HEK293T (cell line): ENCODE measurements around the gene IGSF21.

Experiments
- CTCF ChIA-PET: fragments of 350-600 bp; formaldehyde crosslinking; extraction: SDS; loops from one replicate; lab custom pipeline; 2021; ENCODE audit warnings: antibody characterized with exemption, inconsistent platforms; lab: Yijun Ruan, JAX
- POLR2A ChIA-PET: fragments of 350-600 bp; formaldehyde crosslinking; extraction: SDS; loops from one replicate; lab custom pipeline; 2020; ENCODE audit warnings: antibody characterized with exemption, inconsistent platforms; lab: Yijun Ruan, JAX
- DNase-seq: peaks from one replicate; pipeline ENCODE4 v3.0.0; 2012; ENCODE audit warnings: mixed read lengths; ENCODE audit errors: extremely low spot score
- ARNT ChIP-seq: fragments of 450-650 bp; IDR thresholded peaks from 2 replicates; pipeline ENCODE4 v1.6.1; 2017; ENCODE audit warnings: mild to moderate bottlenecking
- BHLHE40 ChIP-seq: fragments of 450-650 bp; IDR thresholded peaks from 2 replicates; pipeline ENCODE4 v1.6.1; 2016; ENCODE audit warnings: mild to moderate bottlenecking, moderate library complexity, borderline replicate concordance
- CTBP1 ChIP-seq: fragments of 450-650 bp; IDR thresholded peaks from 2 replicates; pipeline ENCODE4 v1.6.1; 2016; ENCODE audit warnings: borderline replicate concordance
- ELF4 ChIP-seq: fragments of 450-650 bp; IDR thresholded peaks from 2 replicates; pipeline ENCODE4 v1.6.1; 2017; ENCODE audit warnings: antibody characterized with exemption
- FOXA1 ChIP-seq: fragments of 450-650 bp; IDR thresholded peaks from 2 replicates; pipeline ENCODE4 v1.6.1; 2016; ENCODE audit warnings: mild to moderate bottlenecking
- FOXK2 ChIP-seq: fragments of 450-650 bp; IDR thresholded peaks from 2 replicates; pipeline ENCODE4 v1.6.1; 2016; ENCODE audit warnings: mild to moderate bottlenecking
- FOXM1 ChIP-seq: fragments of 450-650 bp; IDR thresholded peaks from 2 replicates; pipeline ENCODE4 v1.6.1; 2017; ENCODE audit warnings: mild to moderate bottlenecking, borderline replicate concordance
- HDGF ChIP-seq: fragments of 450-650 bp; IDR thresholded peaks from 2 replicates; pipeline ENCODE4 v1.6.1; 2017; ENCODE audit warnings: antibody characterized with exemption, borderline replicate concordance
- L3MBTL2 ChIP-seq: fragments of 450-650 bp; conservative IDR thresholded peaks from 2 replicates; pipeline ENCODE4 v1.6.1; 2016; ENCODE audit warnings: mild to moderate bottlenecking
- LEF1 ChIP-seq: fragments of 450-650 bp; IDR thresholded peaks from 2 replicates; pipeline ENCODE4 v1.6.1; 2017; ENCODE audit warnings: mild to moderate bottlenecking, borderline replicate concordance
- NFRKB ChIP-seq: fragments of 450-650 bp; IDR thresholded peaks from 2 replicates; pipeline ENCODE4 v1.6.1; 2016; ENCODE audit warnings: mild to moderate bottlenecking, moderate library complexity
- PKNOX1 ChIP-seq: fragments of 450-650 bp; IDR thresholded peaks from 2 replicates; pipeline ENCODE4 v1.6.1; 2016
- SP1 ChIP-seq: fragments of 450-650 bp; IDR thresholded peaks from 2 replicates; pipeline ENCODE4 v1.6.1; 2017
- SUZ12 ChIP-seq: fragments of 450-650 bp; IDR thresholded peaks from 2 replicates; pipeline ENCODE4 v1.6.1; 2016; ENCODE audit warnings: mild to moderate bottlenecking
- TARDBP ChIP-seq: fragments of 450-650 bp; IDR thresholded peaks from 2 replicates; pipeline ENCODE4 v1.6.1; 2016
- ZNF384 ChIP-seq: fragments of 450-650 bp; IDR thresholded peaks from 2 replicates; pipeline ENCODE4 v1.6.1; 2016

Gene IGSF21

GRCh38 chr1:18151436-18152122, 44.0 kb downstream of the IGSF21 start:
- no peak for DNase-seq
- TF ChIP-seq L3MBTL2 = no peak
- TF ChIP-seq FOXK2 = no peak
- TF ChIP-seq CTBP1 = no peak
- TF ChIP-seq LEF1 = no peak
- no peak for TF ChIP-seq ZNF384
- TF ChIP-seq FOXA1 = no peak
- TF ChIP-seq SP1 = no peak
- no peak for TF ChIP-seq BHLHE40
- no peak for TF ChIP-seq PKNOX1
- no peak for TF ChIP-seq SUZ12
- ChIA-PET CTCF (no interaction called here), POLR2A (no interaction called here)

- ChIA-PET CTCF (no interaction called here), POLR2A (no interaction called here)
Observed at GRCh38 chr1:18154430-18155194, 47.0 kb downstream of the IGSF21 start.

GRCh38 chr1:18155881-18156385, 48.3 kb downstream of the IGSF21 start:
- POLR2A ChIA-PET = no interaction called here
- CTCF ChIA-PET = no interaction called here
- no peak for TF ChIP-seq CTBP1
- TF ChIP-seq L3MBTL2 = no peak
- no peak for TF ChIP-seq ELF4
- no peak for TF ChIP-seq SP1
- TF ChIP-seq FOXA1 = no peak
- no peak for TF ChIP-seq FOXK2

More at GRCh38 chr1:18154430-18155194, 47.0 kb downstream of the IGSF21 start:
- no peak for DNase-seq
- no peak for TF ChIP-seq L3MBTL2
- TF ChIP-seq ARNT = no peak
- TF ChIP-seq PKNOX1 = no peak
- no peak for TF ChIP-seq CTBP1
- no peak for TF ChIP-seq FOXA1
- TF ChIP-seq TARDBP = no peak
- TF ChIP-seq ELF4 = no peak
- no peak for TF ChIP-seq NFRKB
- TF ChIP-seq SP1 = no peak
- no peak for TF ChIP-seq SUZ12
- TF ChIP-seq BHLHE40 = no peak
- TF ChIP-seq HDGF = no peak
- no peak for TF ChIP-seq FOXM1
- no peak for TF ChIP-seq FOXK2
- no peak for TF ChIP-seq ZNF384
- TF ChIP-seq LEF1 = no peak

GRCh38 chr1:18157352-18157751, 49.8 kb downstream of the IGSF21 start:
- POLR2A ChIA-PET = no interaction called here
- CTCF ChIA-PET = no interaction called here
- no peak for DNase-seq
- TF ChIP-seq NFRKB (no peak), CTBP1 (no peak), LEF1 (no peak), ZNF384 (no peak), L3MBTL2 (no peak), FOXK2 (no peak), ELF4 (no peak), FOXM1 (no peak), BHLHE40 (no peak), TARDBP (no peak), HDGF (no peak), SP1 (no peak), PKNOX1 (no peak), FOXA1 (no peak), ARNT (no peak), SUZ12 (no peak)

More at GRCh38 chr1:18155881-18156385, 48.3 kb downstream of the IGSF21 start:
- no peak for DNase-seq

- POLR2A ChIA-PET = no interaction called here
- CTCF ChIA-PET = no interaction called here
- TF ChIP-seq BHLHE40 (no peak), PKNOX1 (no peak)
- no peak for DNase-seq
Observed at GRCh38 chr1:18157968-18158367, 50.4 kb downstream of the IGSF21 start.
